ENCODE data around the gene B3GNT2. TPM values are rescaled to one million over a fixed set of nuclear protein-coding genes. Genes with fewer than 3 reads are reported as not detected.

B3GNT2 gene
- total RNA-seq, 1 donor from 2014 or later = 7.7 TPM

- no peak for DNase-seq (ENCODE audit: low read depth, low spot score)
- H3K9me3 Mint-ChIP-seq = no peaks in the 10 kb centered on the region
- no peak overlapping the region for H3K27ac Mint-ChIP-seq (ENCODE audit: unreplicated experiment)
- no peaks in the 10 kb centered on the region for H3K4me1 Mint-ChIP-seq
- TF ChIP-seq CTCF (conservative IDR thresholded peaks at IDR 0.05) = no peak
- no peak overlapping the region for H3K4me3 Mint-ChIP-seq
- H3K27me3 Mint-ChIP-seq (ENCODE audit: low read depth) = no peaks in the 10 kb centered on the region
- no peaks in the 10 kb centered on the region for H3K36me3 Mint-ChIP-seq (ENCODE audit: low read depth)
These were observed 32.1 kb upstream of the B3GNT2 start for GRCh38 chr2:62163834-62164233.

- H3K4me1 Mint-ChIP-seq = peaks cover 8% of the 10 kb centered on the region
- no peak for TF ChIP-seq CTCF (conservative IDR thresholded peaks at IDR 0.05)
- H3K4me3 Mint-ChIP-seq = no peak overlapping the region
- no peaks in the 10 kb centered on the region for H3K36me3 Mint-ChIP-seq (ENCODE audit: low read depth)
- no peaks in the 10 kb centered on the region for H3K9me3 Mint-ChIP-seq
- H3K27ac Mint-ChIP-seq (ENCODE audit: unreplicated experiment) = no peak overlapping the region
- no peak for DNase-seq (ENCODE audit: low read depth, low spot score)
- H3K27me3 Mint-ChIP-seq (ENCODE audit: low read depth) = no peaks in the 10 kb centered on the region
These were observed 20.2 kb upstream of the B3GNT2 start for GRCh38 chr2:62175728-62176127.

- peaks cover 8% of the 10 kb centered on the region for H3K4me1 Mint-ChIP-seq
- DNase-seq (ENCODE audit: low read depth, low spot score) = no peak
- no peak for TF ChIP-seq CTCF (conservative IDR thresholded peaks at IDR 0.05)
- H3K9me3 Mint-ChIP-seq = no peaks in the 10 kb centered on the region
- H3K4me3 Mint-ChIP-seq = no peak overlapping the region
- no peaks in the 10 kb centered on the region for H3K36me3 Mint-ChIP-seq (ENCODE audit: low read depth)
- H3K27ac Mint-ChIP-seq (ENCODE audit: unreplicated experiment) = no peak overlapping the region
- H3K27me3 Mint-ChIP-seq (ENCODE audit: low read depth) = no peaks in the 10 kb centered on the region
These were observed 19.1 kb upstream of the B3GNT2 start for GRCh38 chr2:62176801-62177200.

GRCh38 chr2:62177392-62178049 lies 18.4 kb upstream of the B3GNT2 start:
- Mint-ChIP-seq H3K27me3 (ENCODE audit: low read depth) (no peaks in the 10 kb centered on the region), H3K9me3 (no peaks in the 10 kb centered on the region), H3K4me3 (no peak overlapping the region), H3K36me3 (ENCODE audit: low read depth) (no peaks in the 10 kb centered on the region), H3K27ac (ENCODE audit: unreplicated experiment) (no peak overlapping the region), H3K4me1 (peaks cover 12% of the 10 kb centered on the region)
- no peak for TF ChIP-seq CTCF (conservative IDR thresholded peaks at IDR 0.05)
- DNase-seq (ENCODE audit: low read depth, low spot score) = no peak

- Mint-ChIP-seq H3K27ac (ENCODE audit: unreplicated experiment) (no peak overlapping the region), H3K4me3 (no peak overlapping the region), H3K27me3 (ENCODE audit: low read depth) (no peaks in the 10 kb centered on the region), H3K9me3 (no peaks in the 10 kb centered on the region), H3K36me3 (ENCODE audit: low read depth) (no peaks in the 10 kb centered on the region), H3K4me1 (peaks cover 12% of the 10 kb centered on the region)
- DNase-seq (ENCODE audit: low read depth, low spot score) = no peak
- no peak for TF ChIP-seq CTCF (conservative IDR thresholded peaks at IDR 0.05)
These were observed 17.1 kb upstream of the B3GNT2 start for GRCh38 chr2:62178741-62179271.

All from neural crest cell (in vitro differentiated cells).